Measurements from ENCODE around the gene DRAM2.

GRCh38 chr1:111175349-111175748 is 35.5 kb upstream of the DRAM2 start:
- TF ChIP-seq CTCF (IDR thresholded peaks at IDR 0.05; ENCODE audit: extremely low read depth in 1 of 2, insufficient read depth in 1 of 2, low read depth in 1 of 2, low read length in 2 of 2): no peak
- no peak for TF ChIP-seq POLR2AphosphoS5 (IDR thresholded peaks at IDR 0.05; ENCODE audit: insufficient read depth, low read depth, low read length)
- TF ChIP-seq JUN (IDR thresholded peaks at IDR 0.05; ENCODE audit: borderline replicate concordance, insufficient read depth, insufficient read length, low read depth): no peak
